HepG2 (cell line): ENCODE results near the gene TTBK1. TPM values are rescaled to one million over a fixed set of nuclear protein-coding genes. Genes with fewer than 3 reads are reported as not detected.

Experiments used
- CSRNP2 ChIP-seq: sonication (generic); formaldehyde crosslinking; conservative IDR thresholded peaks from 2 replicates; pipeline ENCODE4 v1.8.0; 2022; ENCODE audit warnings: low read depth, missing genetic modification reagents
- FIP1L1 ChIP-seq: fragments of 200-400 bp; formaldehyde crosslinking; IDR thresholded peaks from 2 replicates; pipeline ENCODE4 v1.6.1; 2018; ENCODE audit warnings: low read depth, mild to moderate bottlenecking, low read length, moderate library complexity, borderline replicate concordance; ENCODE audit not compliant: insufficient read depth
- FOXC1 ChIP-seq: sonication (generic); formaldehyde crosslinking; IDR thresholded peaks from 2 replicates; pipeline ENCODE4 v1.8.0; 2022; ENCODE audit warnings: mild to moderate bottlenecking, missing genetic modification reagents, borderline replicate concordance
- HDAC2 ChIP-seq: sonication (generic); formaldehyde crosslinking; IDR thresholded peaks from 2 replicates; pipeline ENCODE4 v1.4.0; 2020; ENCODE audit warnings: missing genetic modification reagents
- KDM6A ChIP-seq: IDR thresholded peaks from 2 replicates; pipeline ENCODE4 v1.6.1; 2016; ENCODE audit warnings: low read depth
- MATR3 ChIP-seq: sonication (generic); formaldehyde crosslinking; IDR thresholded peaks from 2 replicates; pipeline ENCODE4 v1.4.0; 2020; ENCODE audit warnings: missing genetic modification reagents
- NCOA5 ChIP-seq: sonication (generic); formaldehyde crosslinking; IDR thresholded peaks from 2 replicates; pipeline ENCODE4 v1.4.0; 2020; ENCODE audit warnings: missing genetic modification reagents
- NR3C1 ChIP-seq: sonication (generic); formaldehyde crosslinking; IDR thresholded peaks from 2 replicates; pipeline ENCODE4 v1.4.0; 2020; ENCODE audit warnings: missing genetic modification reagents
- PHF8 ChIP-seq: sonication (generic); formaldehyde crosslinking; IDR thresholded peaks from 2 replicates; pipeline ENCODE4 v1.5.0; 2020; ENCODE audit warnings: missing genetic modification reagents
- PLRG1 ChIP-seq: fragments of 450-650 bp; conservative IDR thresholded peaks from 2 replicates; pipeline ENCODE4 v1.6.1; 2016
- RERE ChIP-seq: IDR thresholded peaks from 2 replicates; pipeline ENCODE4 v1.6.1; 2016; ENCODE audit warnings: low read depth, missing genetic modification reagents, missing compliant biosample characterization
- ZNF280D ChIP-seq: sonication (generic); formaldehyde crosslinking; IDR thresholded peaks from 2 replicates; pipeline ENCODE4 v1.5.1; 2020; ENCODE audit warnings: mild to moderate bottlenecking, missing genetic modification reagents
- ZNF878 ChIP-seq: sonication (generic); formaldehyde crosslinking; IDR thresholded peaks from 2 replicates; pipeline ENCODE4 v1.8.1; 2023; ENCODE audit warnings: mild to moderate bottlenecking, missing genetic modification reagents, moderate library complexity
- polyA plus RNA-seq, 8 experiments: library from polyadenylated mRNA; depleted of rRNA in 3 of 8; stranded (reverse) in 7 of 8; unstranded in 1 of 8; fragments of >200 nt; fragmentation: Illumina TruSeq in 4 of 8; extraction: Trizol in 4 of 8; gene quantifications; 2 replicates each; pipeline versions ENCODE4 v1.2.1 to v1.2.3, GENCODE V29; 2011 to 2016; ENCODE audit warnings: low read depth in 4 of 8, missing spikeins in 1 of 8, mixed read lengths in 1 of 8; ENCODE audit not compliant: insufficient read depth in 1 of 8
- total RNA-seq, 5 experiments: library from RNA; depleted of rRNA; stranded (reverse); fragments of >200 nt; fragmentation: Illumina TruSeq; extraction: Trizol; gene quantifications; 2 replicates each; pipeline ENCODE4 v1.2.3, GENCODE V29; 2016; ENCODE audit warnings: low read depth in 1 of 5
- TF ChIP-seq, protein P1 (sequence below): sonication (generic); formaldehyde crosslinking; IDR thresholded peaks from 2 replicates; pipeline ENCODE4 v1.4.0; 2020; ENCODE audit warnings: mild to moderate bottlenecking, missing genetic modification reagents

TTBK1 gene
- total and polyA plus RNA-seq, 2 of the 13 experiments (the other 11 are each of a cell fraction or from before 2014, with no cell fraction given): 0.24 to 0.33 TPM

DNA sequence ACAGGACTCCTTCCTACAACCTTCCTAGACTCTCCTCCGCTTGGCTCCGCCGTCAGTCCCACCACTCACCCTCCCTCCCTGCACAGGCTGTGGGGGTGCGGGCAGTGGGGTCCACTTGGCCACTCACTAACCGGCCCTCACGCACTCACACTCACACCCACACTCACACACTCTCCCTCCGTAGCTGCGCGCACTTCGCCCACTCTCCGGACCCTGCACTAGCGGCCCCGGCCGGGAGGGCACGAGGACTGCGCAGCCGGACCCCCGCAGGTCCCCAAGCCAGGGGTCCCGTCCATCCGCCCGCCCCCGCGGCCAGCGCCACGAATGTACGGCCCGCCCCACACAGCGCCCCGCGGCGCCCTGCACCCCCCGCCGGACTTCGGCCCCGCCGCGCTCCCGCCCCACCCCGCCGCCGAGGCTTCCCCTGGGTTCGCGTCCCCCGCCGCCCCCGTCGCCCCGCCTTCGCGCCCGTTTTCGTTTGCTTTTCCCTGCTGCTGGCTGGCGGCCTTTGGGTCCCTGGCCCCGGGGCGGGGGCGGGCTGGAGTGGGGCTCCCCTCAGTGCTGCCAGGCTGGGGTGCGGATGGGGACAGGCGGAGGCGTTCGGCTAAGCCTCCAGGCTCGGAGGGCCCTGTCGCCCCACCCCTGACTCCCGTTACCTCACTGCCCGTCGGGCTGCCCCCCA, 31.8 kb downstream of the TTBK1 start (continued):
- TF ChIP-seq, protein P1, sequence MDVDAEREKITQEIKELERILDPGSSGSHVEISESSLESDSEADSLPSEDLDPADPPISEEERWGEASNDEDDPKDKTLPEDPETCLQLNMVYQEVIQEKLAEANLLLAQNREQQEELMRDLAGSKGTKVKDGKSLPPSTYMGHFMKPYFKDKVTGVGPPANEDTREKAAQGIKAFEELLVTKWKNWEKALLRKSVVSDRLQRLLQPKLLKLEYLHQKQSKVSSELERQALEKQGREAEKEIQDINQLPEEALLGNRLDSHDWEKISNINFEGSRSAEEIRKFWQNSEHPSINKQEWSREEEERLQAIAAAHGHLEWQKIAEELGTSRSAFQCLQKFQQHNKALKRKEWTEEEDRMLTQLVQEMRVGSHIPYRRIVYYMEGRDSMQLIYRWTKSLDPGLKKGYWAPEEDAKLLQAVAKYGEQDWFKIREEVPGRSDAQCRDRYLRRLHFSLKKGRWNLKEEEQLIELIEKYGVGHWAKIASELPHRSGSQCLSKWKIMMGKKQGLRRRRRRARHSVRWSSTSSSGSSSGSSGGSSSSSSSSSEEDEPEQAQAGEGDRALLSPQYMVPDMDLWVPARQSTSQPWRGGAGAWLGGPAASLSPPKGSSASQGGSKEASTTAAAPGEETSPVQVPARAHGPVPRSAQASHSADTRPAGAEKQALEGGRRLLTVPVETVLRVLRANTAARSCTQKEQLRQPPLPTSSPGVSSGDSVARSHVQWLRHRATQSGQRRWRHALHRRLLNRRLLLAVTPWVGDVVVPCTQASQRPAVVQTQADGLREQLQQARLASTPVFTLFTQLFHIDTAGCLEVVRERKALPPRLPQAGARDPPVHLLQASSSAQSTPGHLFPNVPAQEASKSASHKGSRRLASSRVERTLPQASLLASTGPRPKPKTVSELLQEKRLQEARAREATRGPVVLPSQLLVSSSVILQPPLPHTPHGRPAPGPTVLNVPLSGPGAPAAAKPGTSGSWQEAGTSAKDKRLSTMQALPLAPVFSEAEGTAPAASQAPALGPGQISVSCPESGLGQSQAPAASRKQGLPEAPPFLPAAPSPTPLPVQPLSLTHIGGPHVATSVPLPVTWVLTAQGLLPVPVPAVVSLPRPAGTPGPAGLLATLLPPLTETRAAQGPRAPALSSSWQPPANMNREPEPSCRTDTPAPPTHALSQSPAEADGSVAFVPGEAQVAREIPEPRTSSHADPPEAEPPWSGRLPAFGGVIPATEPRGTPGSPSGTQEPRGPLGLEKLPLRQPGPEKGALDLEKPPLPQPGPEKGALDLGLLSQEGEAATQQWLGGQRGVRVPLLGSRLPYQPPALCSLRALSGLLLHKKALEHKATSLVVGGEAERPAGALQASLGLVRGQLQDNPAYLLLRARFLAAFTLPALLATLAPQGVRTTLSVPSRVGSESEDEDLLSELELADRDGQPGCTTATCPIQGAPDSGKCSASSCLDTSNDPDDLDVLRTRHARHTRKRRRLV (CRISPR knock-in tag): no peak
- TF ChIP-seq RERE (CRISPR knock-in tag) (no peak), ZNF878 (CRISPR knock-in tag) (peak; percentile 23; the same call in 1 of the 2 replicates), NR3C1 (CRISPR knock-in tag) (no peak), PHF8 (peak; percentile 74), FIP1L1 (no peak), MATR3 (no peak), FOXC1 (CRISPR knock-in tag) (peak; percentile 91), NCOA5 (CRISPR knock-in tag) (no peak), HDAC2 (CRISPR knock-in tag) (peak; percentile 25; the same call in 1 of the 2 replicates), KDM6A (peak; percentile 12; the same call in 1 of the 2 replicates), PLRG1 (no peak), ZNF280D (CRISPR knock-in tag) (no peak), CSRNP2 (CRISPR knock-in tag) (no peak)
